ENCODE results near the gene GPC1.

GRCh38 chr2:240458044-240458899 lies 22.8 kb downstream of the GPC1 start:
- TF ChIP-seq EZH2 (IDR thresholded peaks at IDR 0.05; ENCODE audit: borderline replicate concordance, low read length): no peak
- TF ChIP-seq, protein P1, sequence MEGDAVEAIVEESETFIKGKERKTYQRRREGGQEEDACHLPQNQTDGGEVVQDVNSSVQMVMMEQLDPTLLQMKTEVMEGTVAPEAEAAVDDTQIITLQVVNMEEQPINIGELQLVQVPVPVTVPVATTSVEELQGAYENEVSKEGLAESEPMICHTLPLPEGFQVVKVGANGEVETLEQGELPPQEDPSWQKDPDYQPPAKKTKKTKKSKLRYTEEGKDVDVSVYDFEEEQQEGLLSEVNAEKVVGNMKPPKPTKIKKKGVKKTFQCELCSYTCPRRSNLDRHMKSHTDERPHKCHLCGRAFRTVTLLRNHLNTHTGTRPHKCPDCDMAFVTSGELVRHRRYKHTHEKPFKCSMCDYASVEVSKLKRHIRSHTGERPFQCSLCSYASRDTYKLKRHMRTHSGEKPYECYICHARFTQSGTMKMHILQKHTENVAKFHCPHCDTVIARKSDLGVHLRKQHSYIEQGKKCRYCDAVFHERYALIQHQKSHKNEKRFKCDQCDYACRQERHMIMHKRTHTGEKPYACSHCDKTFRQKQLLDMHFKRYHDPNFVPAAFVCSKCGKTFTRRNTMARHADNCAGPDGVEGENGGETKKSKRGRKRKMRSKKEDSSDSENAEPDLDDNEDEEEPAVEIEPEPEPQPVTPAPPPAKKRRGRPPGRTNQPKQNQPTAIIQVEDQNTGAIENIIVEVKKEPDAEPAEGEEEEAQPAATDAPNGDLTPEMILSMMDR (IDR thresholded peaks at IDR 0.05; ENCODE audit: low read length): no peak
